ENCODE data around the gene PRPH.
A peak's percentile ranks its signal among the peaks of the same experiment; 100 is the strongest.

DNA sequence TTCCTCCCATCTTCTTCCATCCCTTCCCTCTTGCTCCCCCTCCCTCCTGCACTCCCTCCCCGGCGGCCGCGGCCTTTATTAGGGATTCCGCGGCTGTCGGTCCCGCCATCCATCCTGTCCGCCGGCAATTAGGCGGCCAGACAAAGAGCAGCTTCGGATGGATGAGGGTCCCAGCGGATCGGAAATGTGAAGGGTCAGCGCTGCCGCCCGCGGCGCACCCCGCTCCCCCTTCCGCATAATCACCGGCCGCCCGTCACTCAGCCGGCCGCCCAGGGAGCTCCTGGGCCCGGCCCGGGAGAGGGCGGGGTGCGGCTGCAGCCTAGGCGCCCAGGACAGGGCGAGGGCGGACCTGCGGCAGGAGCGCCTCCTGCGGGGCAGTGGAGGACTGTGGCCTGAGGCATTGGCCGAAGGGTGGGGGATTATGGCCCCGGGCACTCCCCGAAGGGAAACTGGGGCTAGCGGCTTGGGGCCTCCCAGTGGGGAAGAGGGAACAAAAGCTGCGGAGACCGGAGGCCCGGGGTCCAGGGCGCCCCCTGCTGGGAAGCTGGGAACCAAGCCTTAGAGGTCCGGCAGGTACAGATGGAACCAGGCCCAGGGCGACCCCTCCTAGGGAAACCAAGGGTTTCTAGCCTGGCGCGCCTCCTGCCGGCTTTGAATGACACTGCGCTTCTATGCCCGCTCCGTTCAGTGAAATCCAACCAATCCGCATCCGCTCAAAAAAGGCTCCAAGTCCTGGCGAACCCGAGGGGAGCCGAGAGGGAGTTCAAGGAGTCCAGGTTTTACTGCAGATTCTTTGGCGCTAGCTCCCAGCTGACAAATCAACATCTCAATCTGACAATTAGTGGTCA lies 47.3 kb downstream of the PRPH start:
- no peak for TF ChIP-seq POLR2A (IDR thresholded peaks at IDR 0.05)
- TF ChIP-seq, protein P1, sequence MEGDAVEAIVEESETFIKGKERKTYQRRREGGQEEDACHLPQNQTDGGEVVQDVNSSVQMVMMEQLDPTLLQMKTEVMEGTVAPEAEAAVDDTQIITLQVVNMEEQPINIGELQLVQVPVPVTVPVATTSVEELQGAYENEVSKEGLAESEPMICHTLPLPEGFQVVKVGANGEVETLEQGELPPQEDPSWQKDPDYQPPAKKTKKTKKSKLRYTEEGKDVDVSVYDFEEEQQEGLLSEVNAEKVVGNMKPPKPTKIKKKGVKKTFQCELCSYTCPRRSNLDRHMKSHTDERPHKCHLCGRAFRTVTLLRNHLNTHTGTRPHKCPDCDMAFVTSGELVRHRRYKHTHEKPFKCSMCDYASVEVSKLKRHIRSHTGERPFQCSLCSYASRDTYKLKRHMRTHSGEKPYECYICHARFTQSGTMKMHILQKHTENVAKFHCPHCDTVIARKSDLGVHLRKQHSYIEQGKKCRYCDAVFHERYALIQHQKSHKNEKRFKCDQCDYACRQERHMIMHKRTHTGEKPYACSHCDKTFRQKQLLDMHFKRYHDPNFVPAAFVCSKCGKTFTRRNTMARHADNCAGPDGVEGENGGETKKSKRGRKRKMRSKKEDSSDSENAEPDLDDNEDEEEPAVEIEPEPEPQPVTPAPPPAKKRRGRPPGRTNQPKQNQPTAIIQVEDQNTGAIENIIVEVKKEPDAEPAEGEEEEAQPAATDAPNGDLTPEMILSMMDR (IDR thresholded peaks at IDR 0.05): peak; percentile 50 to 89

All from suprapubic skin (tissue), 3 donors.